ENCODE results near the gene SLC2A9. TPM values are rescaled to one million over a fixed set of nuclear protein-coding genes. Genes with fewer than 3 reads are reported as not detected.

SLC2A9 gene
- total RNA-seq, 1 experiment from 2014 or later = 1.8 TPM

DNA sequence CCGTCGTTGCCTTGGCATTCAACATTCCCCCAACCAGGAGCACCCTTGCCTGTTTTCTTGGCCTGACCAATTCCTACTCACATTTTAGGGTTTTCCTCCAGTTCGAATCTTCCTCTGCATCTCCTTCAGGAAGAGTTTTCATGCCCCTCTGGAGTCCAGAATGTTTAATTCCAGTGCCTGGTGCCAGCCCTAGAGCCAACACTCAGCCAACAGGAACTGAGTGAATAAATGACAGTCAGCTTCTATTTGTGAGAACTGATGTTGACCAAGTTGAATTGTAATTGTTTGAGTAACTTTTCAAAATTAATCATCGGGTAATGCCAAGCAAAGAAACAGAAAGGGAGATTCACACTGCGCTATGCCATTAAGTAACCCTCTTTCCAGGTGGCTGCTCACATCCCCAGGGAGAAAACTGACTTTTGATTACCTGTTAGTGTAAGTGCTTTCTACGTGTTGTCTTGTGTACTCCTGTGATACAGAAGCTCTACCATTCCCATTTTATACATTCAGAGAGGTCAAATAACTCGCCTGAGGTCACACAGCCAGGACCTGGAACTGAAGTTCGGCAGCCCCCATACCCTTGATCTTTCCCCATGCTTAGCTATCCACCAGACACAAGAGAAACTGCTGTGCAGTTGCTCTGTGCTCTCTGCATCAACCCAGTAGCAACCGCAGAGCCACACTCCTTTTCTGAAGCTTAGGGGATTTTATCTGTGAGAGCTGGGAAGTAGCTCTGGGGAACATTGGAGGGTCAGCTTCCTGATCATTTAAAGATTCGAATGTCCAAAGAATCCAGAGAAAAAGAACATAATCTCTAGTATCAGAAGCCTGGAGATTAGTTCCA lies 19.0 kb upstream of the SLC2A9 start:
- peaks cover 8% of the 10 kb centered on the region for H3K4me1 Mint-ChIP-seq (ENCODE audit: low read depth, unreplicated experiment)
- H3K27me3 Mint-ChIP-seq (ENCODE audit: unreplicated experiment) = no peaks in the 10 kb centered on the region
- TF ChIP-seq CTCF (IDR thresholded peaks at IDR 0.05; ENCODE audit: unreplicated experiment) = no peak
- no peaks in the 10 kb centered on the region for H3K9me3 Mint-ChIP-seq (ENCODE audit: low read depth, unreplicated experiment)
- H3K4me3 Mint-ChIP-seq (ENCODE audit: low read depth, unreplicated experiment) = no peak overlapping the region
- intact Hi-C loops (cut with micrococcal nuclease; ENCODE audit: unreplicated experiment) = no loop called here
- no peak for DNase-seq
- no TSS peak for BruUV-seq (replicated peaks)
- no peak overlapping the region for H3K27ac Mint-ChIP-seq (ENCODE audit: unreplicated experiment)
- no peaks in the 10 kb centered on the region for H3K36me3 Mint-ChIP-seq (ENCODE audit: insufficient read depth, unreplicated experiment)
- CTCF ChIA-PET = no interaction called here

- TF ChIP-seq CTCF (IDR thresholded peaks at IDR 0.05; ENCODE audit: unreplicated experiment) = no peak
- peaks cover 24% of the 10 kb centered on the region for H3K4me1 Mint-ChIP-seq (ENCODE audit: low read depth, unreplicated experiment)
- H3K4me3 Mint-ChIP-seq (ENCODE audit: low read depth, unreplicated experiment) = no peak overlapping the region
- no peaks in the 10 kb centered on the region for H3K27me3 Mint-ChIP-seq (ENCODE audit: unreplicated experiment)
- H3K9me3 Mint-ChIP-seq (ENCODE audit: low read depth, unreplicated experiment) = no peaks in the 10 kb centered on the region
- no peak for DNase-seq
- BruUV-seq (replicated peaks) = no TSS peak
- peaks cover 10% of the 10 kb centered on the region for H3K36me3 Mint-ChIP-seq (ENCODE audit: insufficient read depth, unreplicated experiment)
- H3K27ac Mint-ChIP-seq (ENCODE audit: unreplicated experiment) = no peak overlapping the region
- CTCF ChIA-PET = no interaction called here
- intact Hi-C loops (cut with micrococcal nuclease; ENCODE audit: unreplicated experiment) = no loop called here
Measured at GRCh38 chr4:10036807-10037342, 15.6 kb upstream of the SLC2A9 start.

DNA sequence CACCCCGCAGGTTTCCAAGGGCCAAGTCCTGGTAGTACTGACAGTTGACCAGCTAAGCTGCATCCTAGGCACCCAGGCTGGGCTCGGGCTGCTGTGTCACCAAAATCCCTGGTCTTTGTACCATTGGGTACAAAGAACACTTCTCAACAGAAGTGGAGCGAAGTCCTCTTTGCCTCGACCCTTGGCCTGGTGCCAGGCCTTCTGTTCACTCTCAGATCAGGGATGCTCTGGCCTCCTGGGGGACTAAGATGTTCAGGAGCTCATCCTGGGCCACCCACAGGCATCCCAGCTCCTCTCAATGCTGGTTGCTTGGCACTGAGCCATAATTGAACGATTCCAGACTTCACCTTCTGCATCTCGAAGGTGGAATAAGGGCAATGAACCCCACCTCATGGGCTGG lies 13.8 kb upstream of the SLC2A9 start:
- CTCF ChIA-PET = no interaction called here
- Mint-ChIP-seq H3K36me3 (ENCODE audit: insufficient read depth, unreplicated experiment) (peaks cover 10% of the 10 kb centered on the region), H3K27ac (ENCODE audit: unreplicated experiment) (no peak overlapping the region), H3K27me3 (ENCODE audit: unreplicated experiment) (no peaks in the 10 kb centered on the region), H3K9me3 (ENCODE audit: low read depth, unreplicated experiment) (no peaks in the 10 kb centered on the region), H3K4me1 (ENCODE audit: low read depth, unreplicated experiment) (peaks cover 25% of the 10 kb centered on the region), H3K4me3 (ENCODE audit: low read depth, unreplicated experiment) (no peak overlapping the region)
- no TSS peak for BruUV-seq (replicated peaks)
- DNase-seq = no peak
- TF ChIP-seq CTCF (IDR thresholded peaks at IDR 0.05; ENCODE audit: unreplicated experiment) = no peak
- intact Hi-C loops (cut with micrococcal nuclease; ENCODE audit: unreplicated experiment) = no loop called here

GRCh38 chr4:10034612-10035104 lies 13.4 kb upstream of the SLC2A9 start:
- CTCF ChIA-PET = no interaction called here

More at GRCh38 chr4:10034612-10035104, 13.4 kb upstream of the SLC2A9 start:
- intact Hi-C loops (cut with micrococcal nuclease; ENCODE audit: unreplicated experiment) = no loop called here
- no TSS peak for BruUV-seq (replicated peaks)
- Mint-ChIP-seq H3K4me3 (ENCODE audit: low read depth, unreplicated experiment) (no peak overlapping the region), H3K4me1 (ENCODE audit: low read depth, unreplicated experiment) (peaks cover 25% of the 10 kb centered on the region), H3K27ac (ENCODE audit: unreplicated experiment) (no peak overlapping the region), H3K9me3 (ENCODE audit: low read depth, unreplicated experiment) (no peaks in the 10 kb centered on the region), H3K27me3 (ENCODE audit: unreplicated experiment) (no peaks in the 10 kb centered on the region), H3K36me3 (ENCODE audit: insufficient read depth, unreplicated experiment) (peaks cover 10% of the 10 kb centered on the region)
- TF ChIP-seq CTCF (IDR thresholded peaks at IDR 0.05; ENCODE audit: unreplicated experiment) = no peak
- no peak for DNase-seq

Data from Calu3 (cell line).